CD4-positive, alpha-beta T cell treated with Interleukin-21 for 1 hour (primary cell): ENCODE data around the gene FAM187B.
"Not testable (repeated sequence)": the region's sequence is repeated elsewhere in the genome, so short reads cannot be mapped to it uniquely, and the experiment has no call there.

Source experiments
- DNase-seq: peaks from one replicate; pipeline ENCODE4 v3.0.0-alpha.2; 2020

The FAM187B gene

DNA sequence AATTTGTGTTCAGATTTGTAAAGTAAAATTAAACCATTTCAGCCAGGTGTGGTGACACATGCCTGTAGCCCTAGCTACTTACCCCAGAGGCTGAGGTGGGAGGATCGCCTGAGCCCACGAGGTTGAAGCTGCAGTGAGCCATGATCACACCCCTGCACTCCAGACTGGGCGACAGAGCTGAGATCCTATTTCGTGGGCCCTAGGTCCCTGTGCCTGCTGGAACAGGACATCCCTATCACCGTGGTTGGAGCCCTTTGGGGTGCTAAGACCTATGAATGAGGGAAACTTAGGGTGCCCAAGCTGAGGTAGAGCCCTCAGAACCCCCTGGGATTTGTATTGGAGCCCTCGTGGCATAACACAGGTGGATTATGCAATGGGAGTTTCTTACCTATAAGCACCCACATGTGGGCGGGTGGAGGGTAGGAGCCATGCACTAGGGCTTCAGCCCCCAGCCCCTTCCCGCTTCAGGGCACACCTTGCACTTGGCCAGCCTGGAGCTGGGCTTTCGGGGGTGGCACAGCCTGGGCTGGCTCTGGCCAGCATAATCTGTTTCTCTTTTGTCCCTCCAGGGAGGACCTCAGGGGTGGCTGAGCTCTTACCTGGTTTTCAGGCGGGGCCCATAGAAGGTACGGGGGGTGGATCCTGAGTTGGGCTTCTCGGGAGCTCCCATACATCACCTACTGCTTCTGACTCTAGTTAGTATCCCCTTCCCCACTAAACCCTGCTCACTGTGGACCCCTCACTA lies 33.0 kb upstream of the FAM187B start:
- no peak for DNase-seq

DNA sequence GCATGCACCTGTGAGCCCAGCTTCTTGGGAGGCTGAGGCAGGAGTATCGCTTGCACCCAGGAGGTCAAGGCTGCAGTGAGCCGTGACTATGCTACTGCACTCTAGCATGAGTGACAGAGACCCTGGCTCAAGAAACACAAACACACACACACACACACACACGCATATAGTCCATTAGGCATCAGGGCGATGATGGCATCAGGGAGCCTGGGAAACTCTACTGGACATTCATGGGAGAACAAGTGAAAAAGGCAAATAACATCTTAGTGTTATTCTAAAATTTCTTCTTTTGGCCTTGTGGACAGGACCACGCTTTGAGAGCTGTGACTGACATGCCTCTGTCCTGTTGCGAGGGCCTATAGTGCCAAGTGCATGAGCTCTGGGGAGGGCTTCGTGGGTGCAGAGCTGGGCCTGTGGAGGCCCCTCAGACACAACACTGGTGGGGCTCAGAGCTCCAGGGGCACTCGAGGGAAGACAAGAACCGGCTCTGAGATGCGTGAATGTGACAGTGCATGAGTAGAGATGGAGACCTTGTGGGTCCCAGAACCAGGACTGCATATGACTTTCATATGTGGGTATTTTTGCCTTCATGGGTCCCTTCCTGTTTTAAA lies 32.3 kb upstream of the FAM187B start:
- DNase-seq = no peak

DNA sequence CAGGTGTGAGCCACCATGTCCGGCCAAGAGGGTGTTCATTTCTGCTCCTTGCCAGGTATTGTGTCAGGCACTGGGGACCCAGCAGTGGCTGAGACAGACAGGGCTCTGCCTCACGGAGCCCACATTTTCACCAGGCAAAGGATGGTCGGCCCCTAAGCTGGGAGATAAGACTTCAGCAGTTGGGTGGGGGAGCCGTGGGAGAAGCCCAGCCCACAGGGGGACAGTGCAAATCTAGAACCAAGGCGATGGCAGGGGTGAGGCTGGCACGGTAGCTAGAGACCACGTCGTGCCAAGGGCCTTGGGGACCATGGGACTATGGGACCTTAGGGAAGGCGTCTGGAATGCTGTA lies 28.5 kb upstream of the FAM187B start:
- DNase-seq = no peak

DNA sequence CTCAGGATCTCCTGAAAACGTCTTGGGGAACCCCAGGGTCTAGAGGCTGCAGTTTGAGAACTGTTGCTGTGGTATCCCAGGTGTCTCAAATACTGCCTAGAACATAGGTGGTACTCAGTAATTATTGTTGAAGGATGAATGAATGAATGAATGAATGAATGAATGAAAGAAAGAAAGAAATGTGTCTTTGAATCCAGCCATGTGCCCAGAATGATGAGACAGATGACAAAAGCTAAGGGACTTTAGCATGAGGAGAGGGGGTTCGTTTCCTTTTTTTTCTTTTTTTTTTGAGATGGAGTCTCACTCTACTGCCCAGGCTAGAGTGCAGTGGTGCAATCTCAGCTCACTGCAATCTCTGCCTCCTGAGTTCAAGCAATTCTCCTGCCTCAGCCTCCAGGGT lies 28.0 kb upstream of the FAM187B start:
- DNase-seq = no peak

DNA sequence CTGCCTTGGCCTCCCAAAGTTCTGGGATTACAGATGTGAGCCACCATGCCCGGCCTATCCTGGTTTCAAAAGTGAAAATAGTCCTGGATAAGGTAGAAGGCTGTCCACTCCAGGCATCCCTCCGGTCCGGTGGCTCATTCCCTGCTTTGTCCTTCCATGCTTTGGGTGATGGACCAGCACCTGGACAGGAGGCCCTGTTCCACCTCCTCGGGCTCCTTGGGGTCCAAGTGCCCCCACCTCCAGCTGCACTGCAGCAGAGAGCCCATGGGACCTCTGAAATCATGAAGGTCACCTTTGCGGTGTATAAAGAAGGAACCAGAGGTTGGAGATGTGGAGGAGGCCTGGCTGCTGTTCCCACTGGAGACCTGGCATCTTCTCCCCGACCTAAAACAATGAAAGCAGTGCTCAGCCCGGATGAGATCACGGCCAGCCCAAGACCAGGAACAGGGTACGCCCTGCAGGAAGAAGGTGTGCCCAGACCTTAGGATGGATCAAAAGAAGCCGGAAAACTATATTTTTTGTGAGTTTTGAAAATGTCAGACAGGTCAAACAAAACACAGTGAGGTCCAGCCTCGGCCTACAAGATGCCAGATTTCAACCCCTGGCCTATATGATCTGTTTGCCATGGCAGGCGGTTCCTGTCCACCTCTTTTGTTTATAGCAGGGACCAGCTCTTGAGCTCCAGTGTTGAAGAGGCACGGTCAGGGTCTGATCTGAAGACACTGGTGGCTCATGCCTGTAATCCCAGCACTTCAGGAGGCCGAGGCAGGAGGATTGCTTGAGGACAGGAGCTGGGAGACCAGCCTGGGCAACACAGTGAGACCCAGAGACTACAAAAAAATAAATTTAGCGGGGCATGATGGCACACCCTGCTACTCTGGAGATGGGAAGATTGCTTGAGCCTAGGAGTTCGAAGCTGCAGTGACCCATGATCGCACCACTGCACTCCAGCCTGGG lies 26.1 kb upstream of the FAM187B start:
- DNase-seq = no peak

DNA sequence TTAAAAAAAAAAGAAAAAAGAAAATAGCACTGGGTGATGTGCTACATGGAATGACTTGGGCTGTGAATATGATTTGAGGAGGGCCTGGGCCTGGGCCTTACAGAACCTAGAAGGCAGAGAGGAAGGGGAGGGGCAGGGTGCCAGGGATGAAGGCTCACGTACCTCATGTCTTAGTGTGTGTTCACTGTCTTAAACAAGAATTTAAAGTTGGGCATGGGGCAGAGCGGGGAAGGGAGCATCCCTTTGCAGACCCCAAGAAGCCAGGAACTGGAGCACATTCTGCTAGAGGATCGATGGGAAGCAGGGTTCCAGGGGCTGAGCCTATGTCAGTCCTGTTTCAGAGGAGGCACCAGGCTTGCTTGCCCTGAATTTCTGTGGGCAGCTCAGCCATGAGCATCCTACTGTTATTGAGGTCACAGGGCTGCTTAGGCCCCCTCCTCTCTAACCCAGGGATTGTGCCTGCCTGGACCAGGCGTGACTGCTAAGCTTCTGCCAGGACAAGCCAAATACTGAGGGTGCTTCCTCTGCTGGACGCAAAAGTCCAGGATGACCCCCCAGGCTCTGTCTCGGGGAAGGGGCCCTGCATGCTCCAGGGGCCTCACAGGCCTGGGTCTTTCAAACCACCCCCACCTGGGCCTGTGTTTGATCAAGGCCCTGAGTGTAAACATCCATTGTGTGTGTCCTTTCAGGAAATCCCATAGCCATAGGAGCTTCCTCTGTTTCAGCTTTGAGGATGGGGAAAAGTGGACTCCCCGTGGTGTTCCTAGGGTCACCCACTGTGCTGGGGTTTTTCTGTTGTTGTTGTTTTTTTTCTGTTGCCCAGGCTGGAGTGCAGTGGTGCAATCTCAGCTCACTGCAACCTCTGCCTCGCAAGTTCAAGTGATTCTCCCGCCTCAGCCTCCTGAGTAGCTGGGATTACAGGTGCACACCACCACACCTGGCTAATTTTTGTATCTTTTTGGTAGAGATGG lies 25.1 kb upstream of the FAM187B start:
- DNase-seq = no peak

DNA sequence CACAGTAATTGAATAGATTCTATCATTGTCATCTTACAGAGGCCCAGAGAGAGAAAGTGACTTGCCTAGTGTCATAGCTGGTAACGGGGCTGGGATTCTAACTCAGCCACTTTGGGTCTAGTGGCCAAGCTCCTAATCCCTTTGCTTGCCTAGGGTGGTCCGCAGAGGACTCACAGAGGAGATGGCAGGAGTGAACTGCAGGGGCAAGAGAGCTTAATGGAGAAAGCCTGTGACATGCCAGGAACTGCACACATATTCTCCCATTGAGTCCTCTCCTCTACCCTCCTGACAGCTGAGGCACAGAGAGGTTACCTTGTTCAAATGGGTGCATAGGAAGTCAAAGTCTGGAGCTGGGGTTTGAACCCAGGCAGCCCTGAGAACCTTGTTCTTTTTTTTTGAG lies 22.9 kb upstream of the FAM187B start:
- DNase-seq = no peak

DNA sequence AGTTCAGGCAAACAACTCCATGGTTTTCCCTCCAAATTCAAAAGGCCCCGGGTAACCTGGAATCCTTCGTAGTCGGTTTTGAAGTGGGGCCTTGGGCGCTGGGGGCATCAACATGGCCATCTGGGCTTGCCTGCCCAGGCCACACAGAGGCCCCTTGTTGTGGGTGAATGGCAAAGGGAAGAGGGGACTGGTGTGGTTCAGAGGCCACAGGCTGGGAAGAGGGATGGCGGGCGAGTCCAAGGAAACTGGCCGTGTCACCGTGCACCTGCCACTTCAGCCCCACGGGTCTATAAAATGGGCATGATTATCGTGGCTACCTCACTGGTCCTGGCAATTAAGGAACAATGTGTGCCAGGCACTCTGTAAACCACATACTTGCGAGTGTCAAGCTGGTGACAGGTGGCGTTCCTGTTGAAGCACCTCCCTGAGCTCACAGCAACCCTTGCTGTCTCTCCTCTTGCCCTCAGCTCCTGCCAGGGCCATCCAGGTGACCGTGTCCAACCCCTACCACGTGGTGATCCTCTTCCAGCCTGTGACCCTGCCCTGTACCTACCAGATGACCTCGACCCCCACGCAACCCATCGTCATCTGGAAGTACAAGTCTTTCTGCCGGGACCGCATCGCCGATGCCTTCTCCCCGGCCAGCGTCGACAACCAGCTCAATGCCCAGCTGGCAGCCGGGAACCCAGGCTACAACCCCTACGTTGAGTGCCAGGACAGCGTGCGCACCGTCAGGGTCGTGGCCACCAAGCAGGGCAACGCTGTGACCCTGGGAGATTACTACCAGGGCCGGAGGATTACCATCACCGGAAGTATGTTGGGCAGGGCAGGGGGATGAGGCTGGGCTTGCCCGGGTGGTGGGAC lies 21.5 kb upstream of the FAM187B start:
- no peak for DNase-seq

DNA sequence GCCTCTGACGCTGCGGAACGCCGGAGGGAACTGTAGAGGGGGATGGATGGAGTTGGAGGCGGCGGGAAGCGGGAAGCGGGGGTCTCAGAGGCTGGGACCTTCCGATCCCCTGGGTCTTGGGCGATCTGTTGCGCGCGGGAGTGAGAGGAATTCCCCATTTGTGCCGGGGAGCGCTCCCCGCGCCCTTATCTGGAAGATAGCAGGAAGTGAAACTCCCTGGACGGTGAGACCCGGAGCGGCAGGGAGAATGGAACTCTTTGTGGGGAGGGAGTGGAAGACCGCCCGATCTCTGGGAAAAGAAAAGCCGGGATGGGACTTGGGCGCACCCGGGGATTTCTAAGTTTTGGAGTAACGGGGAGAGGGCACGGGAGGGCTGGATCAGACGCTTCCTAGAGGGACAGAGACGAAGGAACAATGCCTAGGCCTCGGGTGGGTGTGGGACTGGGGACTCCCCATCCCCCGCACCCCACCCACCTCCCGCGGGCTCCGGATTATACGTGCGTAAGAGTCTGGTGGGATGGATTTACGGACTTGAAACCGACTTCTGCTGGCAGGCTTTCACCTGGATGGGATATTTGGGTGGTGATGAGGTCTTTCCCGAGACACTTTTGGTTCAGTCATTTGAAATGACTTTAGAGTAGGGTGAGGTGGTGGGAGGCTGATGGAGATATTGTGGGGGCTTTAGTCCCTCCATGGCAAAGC lies 20.8 kb upstream of the FAM187B start:
- DNase-seq = no peak

DNA sequence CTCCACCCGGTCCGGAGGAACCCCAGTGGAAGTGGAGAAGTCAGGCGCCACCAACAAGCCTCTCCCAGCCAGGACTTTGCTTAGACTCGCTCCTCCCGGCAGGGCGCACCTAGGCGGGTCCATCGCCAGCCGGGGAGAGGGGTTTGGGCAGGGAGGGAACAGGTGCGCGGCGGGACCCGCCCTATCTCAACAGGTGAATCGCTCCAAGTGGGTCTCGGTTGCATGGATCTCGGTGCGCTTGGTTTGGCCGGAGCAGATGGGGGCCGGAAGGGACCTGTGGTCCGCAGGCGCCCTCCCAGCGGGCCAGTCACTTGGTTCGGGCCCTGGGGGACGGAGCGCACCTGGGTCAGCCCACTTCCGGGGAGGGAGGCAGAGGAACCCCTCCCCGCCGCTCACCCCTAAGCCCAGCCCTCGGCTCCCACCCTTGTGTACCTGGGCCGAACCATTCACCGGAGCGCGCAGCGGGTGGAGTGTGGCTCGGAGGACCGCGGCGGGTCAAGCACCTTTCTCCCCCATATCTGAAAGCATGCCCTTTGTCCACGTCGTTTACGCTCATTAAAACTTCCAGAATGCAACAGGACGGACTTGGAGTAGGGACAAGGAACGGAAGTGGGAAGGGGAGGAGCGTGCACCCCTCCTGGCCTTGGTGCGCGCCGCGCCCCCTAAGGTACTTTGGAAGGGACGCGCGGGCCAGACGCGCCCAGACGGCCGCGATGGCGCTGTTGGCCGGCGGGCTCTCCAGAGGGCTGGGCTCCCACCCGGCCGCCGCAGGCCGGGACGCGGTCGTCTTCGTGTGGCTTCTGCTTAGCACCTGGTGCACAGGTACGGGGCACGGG lies 20.0 kb upstream of the FAM187B start, which contains the start of gene LSR:
LSR (plus strand) TSS at position 693 of the 836 bp plus-strand sequence; CDS start at position 714, 21 bp downstream.
- peak; percentile 86 for DNase-seq

DNA sequence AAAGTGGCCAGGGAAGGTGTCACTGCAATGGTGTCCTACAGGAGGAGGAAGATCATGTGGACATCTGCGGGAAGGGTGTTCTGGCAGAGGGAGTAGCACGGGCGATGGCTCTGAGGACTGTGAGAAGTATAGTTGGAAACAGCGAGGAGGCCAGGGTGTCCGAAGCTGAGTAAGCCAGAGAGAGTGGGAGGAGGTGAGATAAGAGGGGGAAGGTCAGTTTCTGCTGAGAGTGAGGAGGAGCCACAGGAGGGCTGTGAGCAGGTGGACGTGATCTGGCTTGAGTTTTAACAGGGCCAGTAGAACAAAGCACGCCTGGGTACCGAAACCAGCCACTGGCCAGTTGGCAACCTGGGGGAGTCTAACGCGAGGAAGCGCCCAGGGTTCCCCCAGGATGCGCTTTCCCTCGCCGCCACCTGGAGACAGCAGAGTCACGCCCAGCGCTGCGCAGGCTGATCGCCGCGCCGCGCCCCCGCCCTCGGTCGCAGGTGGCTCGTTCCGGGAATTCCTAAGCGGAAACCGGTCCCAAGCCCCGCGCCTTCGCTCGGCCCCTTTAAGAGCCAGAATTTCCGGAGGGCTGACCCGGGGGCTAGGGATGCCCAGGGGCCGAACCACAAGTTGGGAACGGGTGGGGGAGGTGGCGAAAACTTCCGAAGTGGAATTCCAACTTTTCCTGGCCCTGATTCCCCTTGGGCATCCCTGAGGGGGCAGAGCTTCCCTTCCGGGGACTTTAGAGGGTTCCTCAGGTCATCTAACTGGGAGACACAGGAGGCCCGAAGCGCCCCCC lies 19.2 kb upstream of the FAM187B start:
- peak; percentile 73 for DNase-seq

DNA sequence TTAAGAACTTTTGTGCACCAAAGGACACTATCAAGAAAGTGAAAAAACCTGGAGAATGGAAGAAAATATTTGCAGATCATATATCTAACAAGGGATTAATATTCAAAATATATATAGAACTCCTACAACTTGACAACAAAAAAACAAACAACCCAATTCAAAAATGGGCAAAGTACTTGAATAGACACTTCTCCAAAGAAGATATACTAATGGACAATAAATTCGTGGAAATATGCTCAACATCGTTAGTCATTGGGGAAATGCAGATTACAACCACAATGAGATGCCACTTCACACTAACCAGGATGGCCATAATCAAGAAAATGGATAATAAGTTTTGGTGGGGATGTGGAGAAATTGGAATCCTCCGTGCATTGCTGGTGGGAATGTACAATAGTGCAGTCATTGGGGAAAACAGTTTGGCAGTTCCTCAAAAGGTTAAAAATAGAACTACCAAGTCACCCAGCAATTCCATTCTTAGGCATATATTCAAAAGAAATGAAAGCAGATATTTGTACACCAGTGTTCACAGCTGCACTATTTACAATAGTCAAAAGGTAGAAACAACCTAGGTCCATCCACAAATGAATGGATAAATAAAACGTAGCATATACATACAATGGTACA lies 18.0 kb upstream of the FAM187B start:
- no peak for DNase-seq

DNA sequence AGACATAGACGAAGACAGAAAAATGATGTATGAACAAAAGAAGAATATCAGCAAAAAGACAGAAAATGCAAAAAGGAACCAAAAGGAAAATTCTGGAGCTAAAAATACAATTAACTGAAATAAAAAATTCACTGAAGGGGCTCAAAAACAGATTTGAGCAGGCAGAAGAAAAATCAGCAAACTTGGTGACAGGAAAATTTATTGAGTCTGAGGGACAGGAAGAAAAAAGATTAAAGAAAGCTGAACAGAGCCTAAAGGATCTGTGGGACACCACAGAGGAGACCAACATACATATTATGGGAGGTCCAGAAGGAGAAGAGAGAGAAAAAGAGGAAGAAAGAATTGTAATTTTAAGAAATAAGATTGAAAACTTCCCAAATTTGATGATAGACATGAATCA lies 12.9 kb upstream of the FAM187B start:
- no peak for DNase-seq

DNA sequence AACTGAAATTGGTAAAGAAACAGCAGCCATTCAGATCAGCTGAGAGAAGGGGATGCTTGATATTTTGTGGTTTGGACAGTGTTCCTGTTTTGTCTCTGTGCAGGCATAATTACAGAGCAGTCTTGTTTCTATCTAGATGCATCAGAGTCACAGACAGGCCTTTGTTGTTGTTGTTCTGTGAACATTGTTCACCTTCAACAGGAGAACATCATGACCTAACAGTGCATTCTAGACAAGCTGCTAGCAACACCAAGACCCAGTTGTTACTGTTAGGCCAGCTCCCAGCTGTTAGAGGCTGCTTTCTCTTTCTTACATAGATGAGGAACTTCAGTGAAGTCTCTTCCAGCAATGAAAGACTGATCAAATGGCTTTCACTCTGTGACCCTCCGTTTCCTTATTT lies 11.8 kb upstream of the FAM187B start:
- peak; percentile 59 for DNase-seq

DNA sequence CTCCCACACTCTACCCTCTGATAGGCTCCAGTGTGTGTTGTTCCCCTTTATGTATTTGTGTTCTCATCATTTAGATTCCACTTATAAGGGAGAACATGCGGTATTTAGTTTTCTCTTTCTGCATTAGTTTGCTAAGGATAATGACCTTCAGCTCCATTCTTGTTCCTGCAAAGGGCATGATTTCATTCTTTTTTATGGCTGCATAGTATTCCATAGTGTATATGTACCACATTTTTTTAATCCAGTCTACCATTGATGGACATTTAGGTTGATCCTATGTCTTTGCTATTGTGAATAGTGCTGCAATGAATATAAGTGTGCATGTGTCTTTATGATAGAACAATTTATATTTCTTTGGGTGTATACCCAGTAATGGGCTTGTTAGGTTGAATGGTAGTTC lies 11.1 kb upstream of the FAM187B start:
- not testable (repeated sequence) for DNase-seq

DNA sequence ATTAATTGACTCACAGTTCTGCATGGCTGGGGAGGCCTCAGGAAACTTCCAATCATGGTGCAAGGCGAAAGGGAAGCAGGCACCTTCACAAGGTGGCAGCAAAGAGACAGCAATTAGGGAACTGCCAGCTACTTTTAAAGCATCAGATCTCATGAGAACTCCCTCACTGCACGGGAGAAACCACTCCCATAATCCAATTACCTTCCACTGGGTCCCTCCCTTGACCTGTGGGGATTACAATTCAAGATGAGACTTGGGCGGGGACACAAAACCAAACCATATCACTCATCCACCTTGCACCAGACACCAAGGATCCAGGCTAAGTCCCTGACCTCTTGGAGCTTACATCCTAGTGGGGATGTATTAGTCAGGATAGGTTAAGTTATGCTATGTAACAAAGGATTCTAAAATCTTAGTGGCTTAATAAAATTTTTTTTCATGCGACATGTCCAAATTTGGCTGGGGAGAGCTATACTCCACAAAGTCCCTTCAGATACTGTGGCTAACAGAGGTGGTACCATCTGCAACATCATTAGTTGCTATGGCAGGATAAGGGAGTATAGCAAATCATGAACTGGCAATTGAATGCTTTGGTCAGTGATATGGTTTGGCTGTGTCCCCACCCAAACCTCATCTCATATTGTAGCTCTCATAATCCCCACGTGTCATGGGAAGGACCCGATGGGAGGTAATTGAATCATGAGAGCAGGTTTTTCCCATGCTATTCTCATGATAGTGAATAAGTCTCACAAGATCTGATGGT lies 8.3 kb upstream of the FAM187B start:
- peak; percentile 56 for DNase-seq

DNA sequence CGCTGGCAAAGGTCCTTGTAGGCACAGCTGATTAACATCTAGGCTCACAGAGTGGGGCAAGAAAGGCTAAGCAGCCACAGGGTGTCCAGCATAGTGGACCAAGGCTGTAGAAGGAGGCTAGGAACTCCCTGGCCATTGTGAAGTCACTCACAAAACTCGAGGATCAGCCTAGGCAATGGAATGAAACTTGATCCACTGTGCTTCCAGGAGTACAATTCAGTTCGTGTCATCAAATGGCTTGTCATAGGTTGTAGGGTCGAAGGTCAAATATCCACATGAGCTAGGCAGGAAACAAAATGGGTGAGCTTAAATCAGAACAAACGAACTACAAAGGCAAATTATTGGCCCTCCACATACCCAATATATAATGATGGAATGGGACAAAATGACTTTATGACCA lies 4.4 kb upstream of the FAM187B start:
- no peak for DNase-seq
